GM12878 (cell line): ENCODE results near the gene DHRS4. TPM values are rescaled to one million over a fixed set of nuclear protein-coding genes. Genes with fewer than 3 reads are reported as not detected.

Experiments
- ATAC-seq: fragments of 200-7000 bp; cut with Tn5 transposase; 3 replicates; pipeline ENCODE4 v1.9.1; 2020; ENCODE audit warnings: mild to moderate bottlenecking, moderate library complexity
- BruUV-seq: library from RNA; stranded (reverse); fragments of 400-500 nt; replicated peaks from 2 replicates; lab custom pipeline; 2021; lab: Mats Ljungman, UMichigan
- CTCF ChIA-PET: fragments of 300-600 bp; sonication (Branson Sonifier 250); formaldehyde crosslinking; extraction: SDS; loops from one replicate; lab custom pipeline; 2021; ENCODE audit warnings: inconsistent platforms; lab: Yijun Ruan, JAX
- POLR2A ChIA-PET: fragments of 350-600 bp; formaldehyde crosslinking; extraction: SDS; loops from one replicate; lab custom pipeline; 2021; ENCODE audit warnings: inconsistent platforms; lab: Charles Lee
- RAD21 ChIA-PET: fragments of 300-600 bp; sonication (Branson Sonifier 250); formaldehyde crosslinking; loops from one replicate; lab custom pipeline; 2023; ENCODE audit warnings: antibody characterized with exemption; ENCODE audit not compliant: unreplicated experiment; lab: Charles Lee
- SMC1A ChIA-PET: fragments of 300-600 bp; sonication (Branson Sonifier 250); formaldehyde crosslinking; loops from one replicate; lab custom pipeline; 2023; ENCODE audit not compliant: unreplicated experiment, uncharacterized antibody; lab: Charles Lee
- DNase-seq: peaks from one replicate; pipeline ENCODE4 v3.0.0-alpha.2; 2011; ENCODE audit warnings: low read depth, low spot score
- FAIRE-seq: peaks from 3 replicates; lab custom pipeline; 2011; peaks lifted over from hg19 to GRCh38; lab: Jason Lieb, UNC
- H2AFZ ChIP-seq: 2 replicates; pipeline ENCODE4 v1.6.0; 2011; ENCODE audit warnings: low read depth, low read length, control low read depth; ENCODE audit not compliant: control insufficient read depth
- H3K27ac ChIP-seq: 2 replicates; pipeline ENCODE4 v1.5.1; 2011; ENCODE audit warnings: control low read depth; ENCODE audit not compliant: control insufficient read depth, insufficient read depth
- H3K27me3 ChIP-seq, 2 experiments: replicated peaks in 1 of 2; 2 replicates each; pipeline versions ENCODE4 v1.6.0 to v1.6.1; 2011; ENCODE audit warnings: low read length in 1 of 2; ENCODE audit not compliant: control insufficient read depth in 2 of 2, insufficient read depth in 2 of 2
- H3K36me3 ChIP-seq, 2 experiments: 2 replicates each; pipeline ENCODE4 v1.5.1; 2011; ENCODE audit warnings: low read length in 1 of 2; ENCODE audit not compliant: control insufficient read depth in 2 of 2, insufficient read depth in 2 of 2
- H3K4me1 ChIP-seq: 2 replicates; pipeline ENCODE4 v1.6.1; 2011; ENCODE audit warnings: mild to moderate bottlenecking, low read length, moderate library complexity, mixed read lengths; ENCODE audit not compliant: control insufficient read depth, insufficient read depth
- H3K4me2 ChIP-seq: 2 replicates; pipeline ENCODE4 v1.6.0; 2011; ENCODE audit warnings: control low read depth; ENCODE audit not compliant: control insufficient read depth, insufficient read depth
- H3K4me3 ChIP-seq: fragments of 200-600 bp; sonication (generic); 2 replicates; pipeline ENCODE4 v1.5.1; 2016
- H3K79me2 ChIP-seq: 2 replicates; pipeline ENCODE4 v1.6.0; 2011; ENCODE audit warnings: low read length; ENCODE audit not compliant: control insufficient read depth, insufficient read depth
- H3K9ac ChIP-seq: 2 replicates; pipeline ENCODE4 v1.8.0; 2011; ENCODE audit warnings: low read length, control low read depth, mixed read lengths; ENCODE audit not compliant: control insufficient read depth, insufficient read depth
- H3K9me3 ChIP-seq: replicated peaks from 3 replicates; pipeline ENCODE4 v1.5.1; 2011; ENCODE audit warnings: mild to moderate bottlenecking, low read length; ENCODE audit not compliant: control insufficient read depth, insufficient read depth
- H4K20me1 ChIP-seq: 2 replicates; pipeline ENCODE4 v1.6.0; 2011; ENCODE audit not compliant: control insufficient read depth, insufficient read depth
- BCLAF1 ChIP-seq: fragments of 450-650 bp; IDR thresholded peaks from 2 replicates; pipeline ENCODE4 v1.6.1; 2017; ENCODE audit warnings: antibody characterized with exemption, mild to moderate bottlenecking, moderate library complexity
- ESRRA ChIP-seq: IDR thresholded peaks from 2 replicates; pipeline ENCODE4 v1.6.1; 2012; ENCODE audit warnings: mild to moderate bottlenecking, low read length, improper control_type of control experiment
- NR2C2 ChIP-seq: IDR thresholded peaks from 2 replicates; pipeline ENCODE4 v1.6.1; 2011; ENCODE audit warnings: borderline replicate concordance, low read depth; ENCODE audit not compliant: control insufficient read depth, insufficient read length
- SP1 ChIP-seq: IDR thresholded peaks from one replicate; pipeline ENCODE4 v1.6.1; 2011; ENCODE audit warnings: low read depth, low read length
- TARDBP ChIP-seq: IDR thresholded peaks from 2 replicates; pipeline ENCODE4 v1.6.1; 2016; ENCODE audit warnings: borderline replicate concordance
- ZBTB40 ChIP-seq: fragments of 450-650 bp; IDR thresholded peaks from 2 replicates; pipeline ENCODE4 v1.6.1; 2016; ENCODE audit warnings: mild to moderate bottlenecking, moderate library complexity, borderline replicate concordance
- ZNF24 ChIP-seq: fragments of 450-650 bp; IDR thresholded peaks from 2 replicates; pipeline ENCODE4 v1.6.1; 2017; ENCODE audit warnings: antibody characterized with exemption, mild to moderate bottlenecking
- WGBS: methylation state at CpG from one replicate; pipeline ENCODE4 v1.1.6; 2016; ENCODE audit warnings: low lambda C conversion rate; ENCODE audit not compliant: insufficient replicate concordance, insufficient coverage; ENCODE audit errors: missing lambda C conversion rate; 5-methylcytosine and 5-hydroxymethylcytosine counted together
- in situ Hi-C: fragments of 300-500 bp; cut with MboI; formaldehyde crosslinking; loops from 9 replicates; pipeline ENCODE4 v1.14.3; 2018; ENCODE audit warnings: mixed read lengths
- intact Hi-C: fragments of 100-400 bp; cut with micrococcal nuclease; formaldehyde crosslinking; loops from one replicate; pipeline ENCODE4 v1.14.2; 2022; ENCODE audit not compliant: unreplicated experiment
- polyA plus RNA-seq, 11 experiments: library from polyadenylated mRNA; depleted of rRNA in 4 of 11; unstranded in 6 of 11; stranded (reverse) in 5 of 11; fragments of >200 nt; fragmentation: Nextera tagmentation in 4 of 11; fragmentation: Illumina TruSeq in 1 of 11; extraction: Ambion mirVana in 4 of 11; extraction: Trizol in 1 of 11; gene quantifications; 1 replicate in 1 of 11; 2 replicates in 10 of 11; pipeline versions ENCODE4 v1.2.1 to v1.2.3, GENCODE V29; 2011 to 2016; ENCODE audit warnings: inconsistent platforms in 2 of 11, missing spikeins in 2 of 11, low read depth in 1 of 11
- total RNA-seq, 4 experiments: library from RNA; depleted of rRNA in 3 of 4; stranded (reverse); fragments of >200 nt in 3 of 4; fragmentation: Illumina TruSeq in 1 of 4; extraction: Trizol in 1 of 4; gene quantifications; 2 replicates each; pipeline versions ENCODE4 v1.2.1 to v1.2.3, GENCODE V29; 2013 to 2021
- TF ChIP-seq, protein P1 (sequence below): IDR thresholded peaks from 2 replicates; pipeline ENCODE4 v1.6.1; 2012; ENCODE audit warnings: low read depth, low read length, improper control_type of control experiment

Gene DHRS4
- total and polyA plus RNA-seq, 10 of the 15 experiments (the other 5 are each of a cell fraction or from before 2014, with no cell fraction given), result 2.4 to 38.1 (median 22.2) TPM

- ChIA-PET SMC1A (interaction anchor here (1.8 kb wide), 1 partner anchor 16 kb away, joined by 5 read pairs; no protein-coding TSS in a partner anchor), POLR2A (no interaction called here), RAD21 (no interaction called here), CTCF (interaction anchor here (1.8 kb wide), 1 partner anchor 261 kb away, joined by 5 read pairs; no protein-coding TSS in a partner anchor)
- DNase-seq (no peak), FAIRE-seq (no peak), ATAC-seq (no peak)
- Histone ChIP-seq H3K79me2 (no peaks in the 10 kb centered on the region), H4K20me1 (no peaks in the 10 kb centered on the region), H2AFZ (no peak overlapping the region), H3K27me3 (no peaks in the 10 kb centered on the region; a peak in 1 of 4 replicates), H3K4me3 (no peak overlapping the region), H3K9ac (no peak overlapping the region), H3K4me1 (no peaks in the 10 kb centered on the region), H3K9me3 (no peaks in the 10 kb centered on the region), H3K36me3 (no peaks in the 10 kb centered on the region), H3K27ac (no peak overlapping the region), H3K4me2 (no peak overlapping the region)
- WGBS, result 55% methylated on average over 11 of the region's 11 CpGs
- intact Hi-C loops, result loop anchor here (5.0 to 10.0 kb wide), 2 partner anchors 199 to 262 kb away; no protein-coding TSS in a partner anchor
- BruUV-seq, result no TSS peak
- TF ChIP-seq BCLAF1 (no peak), SP1 (no peak)
- in situ Hi-C loops, result no loop called here
These were observed 27.0 kb upstream of the DHRS4 start for GRCh38 chr14:23926543-23926942.

GRCh38 chr14:23929136-23929535 lies 24.4 kb upstream of the DHRS4 start:
- in situ Hi-C loops, result no loop called here
- no peak for ATAC-seq
- Histone ChIP-seq H3K79me2 (no peaks in the 10 kb centered on the region), H3K4me3 (no peak overlapping the region), H3K27ac (no peak overlapping the region), H4K20me1 (no peaks in the 10 kb centered on the region), H3K4me2 (no peak overlapping the region), H3K9ac (no peak overlapping the region), H3K9me3 (no peaks in the 10 kb centered on the region), H3K4me1 (no peaks in the 10 kb centered on the region), H3K27me3 (no peaks in the 10 kb centered on the region; a peak in 1 of 4 replicates), H2AFZ (no peak overlapping the region), H3K36me3 (no peaks in the 10 kb centered on the region)
- POLR2A ChIA-PET, result no interaction called here
- BruUV-seq, result no TSS peak
- FAIRE-seq, result peak; percentile 59
- SMC1A ChIA-PET, result interaction anchor here (0.8 to 3.2 kb wide), 2 partner anchors 17 to 336 kb away, joined by 3 to 11 read pairs; no protein-coding TSS in a partner anchor
- intact Hi-C loops, result loop anchor here (1.0 to 10.0 kb wide), 4 partner anchors 202 to 340 kb away; no protein-coding TSS in a partner anchor
- DNase-seq, result no peak
- CTCF ChIA-PET, result interaction anchor here (0.8 to 3.2 kb wide), 2 partner anchors 80 to 339 kb away, joined by 3 to 37 read pairs; no protein-coding TSS in a partner anchor
- WGBS, result 48% methylated on average over 5 of the region's 5 CpGs
- RAD21 ChIA-PET, result no interaction called here
- no peak for TF ChIP-seq ZBTB40
- no peak for TF ChIP-seq ESRRA
- no peak for TF ChIP-seq ZNF24
- TF ChIP-seq NR2C2, result no peak
- TF ChIP-seq, protein P1, sequence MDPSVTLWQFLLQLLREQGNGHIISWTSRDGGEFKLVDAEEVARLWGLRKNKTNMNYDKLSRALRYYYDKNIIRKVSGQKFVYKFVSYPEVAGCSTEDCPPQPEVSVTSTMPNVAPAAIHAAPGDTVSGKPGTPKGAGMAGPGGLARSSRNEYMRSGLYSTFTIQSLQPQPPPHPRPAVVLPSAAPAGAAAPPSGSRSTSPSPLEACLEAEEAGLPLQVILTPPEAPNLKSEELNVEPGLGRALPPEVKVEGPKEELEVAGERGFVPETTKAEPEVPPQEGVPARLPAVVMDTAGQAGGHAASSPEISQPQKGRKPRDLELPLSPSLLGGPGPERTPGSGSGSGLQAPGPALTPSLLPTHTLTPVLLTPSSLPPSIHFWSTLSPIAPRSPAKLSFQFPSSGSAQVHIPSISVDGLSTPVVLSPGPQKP, result no peak
- TF ChIP-seq TARDBP, result no peak
